DLD1 (cell line): ENCODE measurements around the gene SNN.

Experiments
- in situ Hi-C: cut with HindIII; loops from 2 replicates; pipeline ENCODE4 v1.10.0; 2017; ENCODE audit warnings: low sequenced_read_pairs

SNN gene

GRCh38 chr16:11727796-11728543 is 59.7 kb downstream of the SNN start:
- in situ Hi-C loops, result no loop called here
